GM19452 (cell line): ENCODE data around the gene VPS18.

Source experiments
- ATAC-seq: cut with Tn5 transposase; IDR thresholded peaks from one replicate; pipeline ENCODE4 v1.9.1; 2021; ENCODE audit not compliant: unreplicated experiment

VPS18 gene

GRCh38 chr15:40867199-40867598 is 27.1 kb upstream of the VPS18 start:
- no peak for ATAC-seq

GRCh38 chr15:40869686-40870085 is 24.6 kb upstream of the VPS18 start:
- ATAC-seq: no peak

- no peak for ATAC-seq
Measured at GRCh38 chr15:40870716-40871115, 23.5 kb upstream of the VPS18 start.

GRCh38 chr15:40871749-40872617 is 22.3 kb upstream of the VPS18 start:
- no peak for ATAC-seq

- no peak for ATAC-seq
Measured at GRCh38 chr15:40872791-40873693, 21.2 kb upstream of the VPS18 start.

- peak; percentile 56 for ATAC-seq
Measured at GRCh38 chr15:40873694-40874561, 20.3 kb upstream of the VPS18 start, which contains the start of gene RHOV. TSS of gene RHOV (minus strand) at chr15:40874234. CDS start at chr15:40874139, 95 bp downstream.

- no peak for ATAC-seq
Measured at GRCh38 chr15:40875991-40876730, 18.1 kb upstream of the VPS18 start.

GRCh38 chr15:40877694-40878093 is 16.6 kb upstream of the VPS18 start:
- no peak for ATAC-seq

GRCh38 chr15:40878785-40879184 is 15.5 kb upstream of the VPS18 start:
- ATAC-seq: no peak

GRCh38 chr15:40879609-40880008 is 14.6 kb upstream of the VPS18 start:
- no peak for ATAC-seq

- no peak for ATAC-seq
Measured at GRCh38 chr15:40881351-40881750, 12.9 kb upstream of the VPS18 start.

- no peak for ATAC-seq
Measured at GRCh38 chr15:40886586-40886985, 7.7 kb upstream of the VPS18 start.

GRCh38 chr15:40889112-40889511 is 5.1 kb upstream of the VPS18 start:
- no peak for ATAC-seq

- no peak for ATAC-seq
Measured at GRCh38 chr15:40891138-40891537, 3.1 kb upstream of the VPS18 start.

- ATAC-seq: no peak
Measured at GRCh38 chr15:40891810-40892446, 2.3 kb upstream of the VPS18 start.

- ATAC-seq: no peak
Measured at GRCh38 chr15:40892447-40893012, 1.7 kb upstream of the VPS18 start.

GRCh38 chr15:40893019-40893670 is 1.1 kb upstream of the VPS18 start:
- no peak for ATAC-seq

GRCh38 chr15:40894681-40895448 is 615 bp downstream of the VPS18 start:
- ATAC-seq: peak; percentile 40
